Loucy (cell line): Measurements from ENCODE around the gene SLC13A1.

Source experiments
- EZH2phosphoT487 ChIP-seq: fragments of 200-600 bp; IDR thresholded peaks from 2 replicates; pipeline ENCODE4 v1.6.1; 2018; ENCODE audit warnings: antibody characterized with exemption, mild to moderate bottlenecking, moderate library complexity, borderline replicate concordance
- TF ChIP-seq, protein P1 (sequence below): fragments of 200-600 bp; sonication (generic); conservative IDR thresholded peaks from 2 replicates; pipeline ENCODE4 v1.5.1; 2014; ENCODE audit warnings: mild to moderate bottlenecking, antibody characterized with exemption, low read length

DNA sequence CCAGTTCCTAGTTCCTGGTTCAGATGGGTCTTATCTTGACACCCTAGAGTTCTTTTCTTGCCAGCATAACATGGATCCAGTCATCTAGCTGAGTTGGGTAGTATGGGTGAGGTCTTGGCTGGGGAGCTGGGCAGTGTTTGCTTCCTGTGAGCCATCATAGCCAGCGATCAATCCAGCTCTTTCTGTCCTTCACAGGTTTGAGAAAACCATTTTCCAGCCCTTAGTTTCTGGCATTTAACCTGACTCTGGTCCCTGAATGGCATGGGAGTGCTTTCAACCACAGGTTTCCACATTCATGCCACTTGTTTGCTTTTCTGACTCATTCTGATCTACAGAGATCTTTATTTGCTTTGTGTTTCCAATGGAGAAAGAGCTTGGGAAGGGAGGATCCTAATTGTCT is 8.6 kb downstream of the SLC13A1 start:
- TF ChIP-seq, protein P1, sequence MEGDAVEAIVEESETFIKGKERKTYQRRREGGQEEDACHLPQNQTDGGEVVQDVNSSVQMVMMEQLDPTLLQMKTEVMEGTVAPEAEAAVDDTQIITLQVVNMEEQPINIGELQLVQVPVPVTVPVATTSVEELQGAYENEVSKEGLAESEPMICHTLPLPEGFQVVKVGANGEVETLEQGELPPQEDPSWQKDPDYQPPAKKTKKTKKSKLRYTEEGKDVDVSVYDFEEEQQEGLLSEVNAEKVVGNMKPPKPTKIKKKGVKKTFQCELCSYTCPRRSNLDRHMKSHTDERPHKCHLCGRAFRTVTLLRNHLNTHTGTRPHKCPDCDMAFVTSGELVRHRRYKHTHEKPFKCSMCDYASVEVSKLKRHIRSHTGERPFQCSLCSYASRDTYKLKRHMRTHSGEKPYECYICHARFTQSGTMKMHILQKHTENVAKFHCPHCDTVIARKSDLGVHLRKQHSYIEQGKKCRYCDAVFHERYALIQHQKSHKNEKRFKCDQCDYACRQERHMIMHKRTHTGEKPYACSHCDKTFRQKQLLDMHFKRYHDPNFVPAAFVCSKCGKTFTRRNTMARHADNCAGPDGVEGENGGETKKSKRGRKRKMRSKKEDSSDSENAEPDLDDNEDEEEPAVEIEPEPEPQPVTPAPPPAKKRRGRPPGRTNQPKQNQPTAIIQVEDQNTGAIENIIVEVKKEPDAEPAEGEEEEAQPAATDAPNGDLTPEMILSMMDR: no peak
- no peak for TF ChIP-seq EZH2phosphoT487
